NCI-H1417 (cell line): Measurements from ENCODE around the gene EMC7.

Experiments used
- DNase-seq, 3 experiments: peaks; one replicate each; lab custom pipeline; 2025; lab: John Stamatoyannopoulos, UW

The EMC7 gene

DNA sequence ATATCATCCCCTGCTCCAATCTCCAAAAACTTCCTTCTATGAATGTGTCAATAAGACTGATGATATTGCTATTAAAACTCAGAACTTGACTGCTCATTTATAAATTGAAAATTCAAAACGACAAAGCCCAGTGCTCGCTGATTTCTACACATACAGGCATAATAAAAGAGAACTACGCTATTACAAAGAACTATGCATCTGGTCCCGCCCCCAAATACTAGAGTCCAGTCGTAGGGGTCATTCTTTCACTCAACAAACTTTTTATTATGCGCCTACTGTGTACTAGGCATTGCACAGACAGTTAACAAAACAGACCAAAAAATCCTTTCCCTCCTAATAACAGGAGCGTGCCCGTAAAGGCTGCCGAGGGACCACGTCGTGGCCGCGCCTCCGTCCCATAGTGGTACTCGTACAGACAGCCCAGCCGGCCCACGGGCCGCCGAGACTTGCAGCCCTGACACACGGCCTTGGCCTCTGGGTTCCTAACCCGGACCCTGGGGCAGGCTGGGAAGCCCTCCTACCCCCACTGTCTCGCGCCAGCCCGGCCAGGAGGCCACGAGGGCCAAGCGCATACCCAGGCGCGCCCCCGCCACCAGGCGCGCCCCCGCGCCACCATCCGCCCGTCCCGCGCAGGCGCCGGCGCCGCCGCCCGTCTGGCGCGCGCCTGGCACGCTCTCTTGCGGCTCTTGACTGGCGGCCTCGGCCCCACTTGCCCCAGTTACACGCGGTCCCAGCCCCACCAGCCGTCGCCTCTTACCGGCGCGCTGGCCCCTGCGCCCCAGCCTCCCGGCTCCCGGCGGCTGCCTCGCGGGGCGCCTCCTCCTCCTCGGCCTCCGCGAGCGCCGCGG, 63.4 kb downstream of the EMC7 start:
- DNase-seq: peak; percentile 65 to 93 (median 88)
